M059J (cell line): ENCODE results near the gene APOC1. TPM values are rescaled to one million over a fixed set of nuclear protein-coding genes. Genes with fewer than 3 reads are reported as not detected.
"Not testable (repeated sequence)": the region's sequence is repeated elsewhere in the genome, so short reads cannot be mapped to it uniquely, and the experiment has no call there.

Source experiments
- DNase-seq: peaks from one replicate; pipeline ENCODE4 v3.0.0-alpha.2; 2012; ENCODE audit warnings: low read depth
- total RNA-seq: library from RNA; depleted of rRNA; stranded (reverse); fragments of >200 nt; shearing (Covaris generic); gene quantifications from 2 replicates; pipeline ENCODE4 v1.2.3, GENCODE V29; 2014

APOC1 gene
- total RNA-seq, 1 experiment from 2014 or later: 1.4 TPM

- DNase-seq: no peak
These were observed 1.6 kb upstream of the APOC1 start for GRCh38 chr19:44912854-44913253.

- DNase-seq: not testable (repeated sequence)
These were observed 636 bp upstream of the APOC1 start for GRCh38 chr19:44913512-44914432.

DNA sequence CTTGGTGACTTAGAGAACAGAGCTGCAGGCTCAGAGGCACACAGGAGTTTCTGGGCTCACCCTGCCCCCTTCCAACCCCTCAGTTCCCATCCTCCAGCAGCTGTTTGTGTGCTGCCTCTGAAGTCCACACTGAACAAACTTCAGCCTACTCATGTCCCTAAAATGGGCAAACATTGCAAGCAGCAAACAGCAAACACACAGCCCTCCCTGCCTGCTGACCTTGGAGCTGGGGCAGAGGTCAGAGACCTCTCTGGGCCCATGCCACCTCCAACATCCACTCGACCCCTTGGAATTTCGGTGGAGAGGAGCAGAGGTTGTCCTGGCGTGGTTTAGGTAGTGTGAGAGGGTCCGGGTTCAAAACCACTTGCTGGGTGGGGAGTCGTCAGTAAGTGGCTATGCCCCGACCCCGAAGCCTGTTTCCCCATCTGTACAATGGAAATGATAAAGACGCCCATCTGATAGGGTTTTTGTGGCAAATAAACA is 9.9 kb downstream of the APOC1 start:
- DNase-seq: no peak

DNA sequence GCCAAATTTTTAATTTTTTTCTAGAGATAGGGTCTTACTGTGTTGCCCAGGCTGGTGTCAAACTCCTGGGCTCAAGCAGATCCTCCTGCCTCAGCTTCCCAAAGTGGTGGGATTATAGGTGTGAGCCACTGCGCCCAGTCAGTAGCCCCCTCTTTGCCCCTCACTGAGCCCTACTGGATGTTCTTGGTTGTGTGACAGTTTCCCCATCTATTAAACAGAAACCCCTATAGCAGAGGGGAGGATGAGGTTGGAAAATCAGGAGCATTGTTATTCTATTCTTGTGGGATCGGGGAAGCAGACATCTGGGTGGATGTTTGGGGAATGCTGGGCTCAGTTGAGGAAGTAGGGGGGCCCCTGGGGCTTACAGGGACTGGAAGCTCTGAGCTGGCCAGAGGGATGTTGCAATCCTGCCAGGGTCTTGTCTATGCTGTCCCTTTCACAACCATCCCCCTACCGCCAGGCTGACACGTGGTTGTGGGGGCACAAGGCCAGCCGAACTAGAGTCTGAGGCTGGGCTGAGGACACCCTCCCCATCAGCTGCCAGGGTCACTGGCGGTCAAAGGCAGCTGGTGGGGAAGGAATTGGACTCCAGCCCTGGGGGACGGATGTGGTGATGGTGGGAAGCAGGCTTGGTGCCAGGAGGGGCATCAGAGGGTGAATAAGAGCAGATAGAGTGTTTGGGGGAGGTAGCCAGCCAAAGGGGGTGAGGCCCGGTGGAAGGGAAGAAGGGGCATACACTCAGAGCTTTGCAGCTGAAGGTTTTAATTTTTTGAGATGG is 10.9 kb downstream of the APOC1 start:
- DNase-seq: peak; percentile 43

DNA sequence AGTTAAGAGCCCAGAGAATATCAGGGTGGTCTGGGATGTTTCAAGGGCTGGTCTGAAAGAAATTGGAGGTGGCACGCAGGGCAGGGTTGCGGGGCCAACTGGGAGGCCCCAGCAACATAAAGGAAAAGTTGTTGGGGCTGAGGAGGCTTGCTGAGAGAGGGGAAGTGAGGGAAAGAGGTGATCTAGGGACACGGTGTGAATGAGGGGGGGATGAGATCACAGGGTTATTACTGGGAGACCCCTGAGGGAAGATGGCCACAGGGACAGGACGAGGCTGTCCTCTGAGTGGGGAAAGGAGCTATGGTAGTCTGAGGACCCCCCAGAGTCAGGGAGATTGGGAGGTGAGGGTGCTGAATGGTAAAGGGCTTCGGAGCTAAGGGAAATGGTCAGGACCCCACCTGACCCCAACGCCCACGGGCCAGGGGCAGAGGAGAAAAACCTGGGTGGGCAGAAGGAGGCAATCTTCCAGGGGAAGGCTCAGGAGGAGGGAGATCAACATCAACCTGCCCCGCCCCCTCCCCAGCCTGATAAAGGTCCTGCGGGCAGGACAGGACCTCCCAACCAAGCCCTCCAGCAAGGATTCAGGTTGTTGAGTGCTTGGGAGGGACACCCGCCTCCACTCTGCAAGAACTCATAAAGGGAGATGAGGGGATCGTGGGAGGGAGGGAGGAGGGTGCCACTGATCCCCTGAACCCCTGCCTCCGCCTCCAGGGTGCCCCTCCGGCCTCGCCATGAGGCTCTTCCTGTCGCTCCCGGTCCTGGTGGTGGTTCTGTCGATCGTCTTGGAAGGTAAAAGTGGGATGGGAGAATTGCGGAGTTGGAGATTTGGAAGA is 12.1 kb downstream of the APOC1 start:
- not testable (repeated sequence) for DNase-seq

GRCh38 chr19:44927746-44928145 is 13.3 kb downstream of the APOC1 start:
- peak; percentile 65 for DNase-seq

DNA sequence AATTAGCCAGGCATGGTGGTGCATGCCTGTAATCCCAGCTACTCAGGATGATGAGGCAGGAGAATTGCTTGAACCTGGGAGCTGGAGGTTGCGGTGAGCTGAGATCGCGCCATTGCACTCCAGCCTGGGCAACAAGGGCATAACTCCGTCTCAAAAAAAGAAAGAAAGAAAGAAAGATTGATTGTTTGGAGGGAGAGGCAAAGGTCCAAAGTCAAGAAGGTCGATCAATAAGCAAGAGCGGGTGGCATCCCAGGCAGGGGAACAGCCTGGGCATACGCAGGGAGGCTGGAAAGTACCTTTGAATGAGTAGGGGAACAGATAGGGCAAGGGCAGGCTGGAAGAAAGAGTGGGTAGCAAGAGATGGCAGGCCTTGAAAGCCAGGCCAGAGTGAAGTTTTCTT is 15.7 kb downstream of the APOC1 start:
- DNase-seq: no peak

GRCh38 chr19:44931541-44931940 is 17.1 kb downstream of the APOC1 start:
- DNase-seq: no peak

- DNase-seq: no peak
These were observed 25.3 kb downstream of the APOC1 start for GRCh38 chr19:44939668-44940067.

GRCh38 chr19:44942067-44942571 is 27.7 kb downstream of the APOC1 start, which contains the start of gene APOC4:
TSS of gene APOC4 (plus strand) at chr19:44942237. CDS start at chr19:44942278, 41 bp downstream.
- DNase-seq: no peak

DNA sequence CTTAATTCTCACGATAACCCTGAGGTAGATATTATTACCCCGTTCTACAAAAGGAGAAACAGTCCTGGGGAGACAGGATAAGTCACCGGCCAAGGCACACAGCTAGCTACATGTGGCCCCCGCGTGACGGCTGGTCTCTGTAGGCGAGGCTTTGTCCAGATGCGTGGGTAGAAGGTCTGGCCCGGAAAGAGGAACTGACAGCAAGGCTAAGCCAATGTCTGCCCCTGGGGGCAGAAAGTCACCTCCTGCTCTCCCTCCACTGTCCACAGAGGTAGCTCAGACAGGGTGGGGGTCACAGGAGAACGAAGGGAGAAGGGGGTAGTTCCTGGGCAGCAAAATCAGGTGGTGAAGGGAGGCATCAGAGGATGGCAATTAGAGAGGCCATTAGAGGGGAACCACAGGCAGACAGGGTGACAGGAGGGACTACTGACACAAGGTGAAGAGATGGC is 29.4 kb downstream of the APOC1 start:
- no peak for DNase-seq

- DNase-seq: no peak
These were observed 32.7 kb downstream of the APOC1 start for GRCh38 chr19:44947041-44947581.

DNA sequence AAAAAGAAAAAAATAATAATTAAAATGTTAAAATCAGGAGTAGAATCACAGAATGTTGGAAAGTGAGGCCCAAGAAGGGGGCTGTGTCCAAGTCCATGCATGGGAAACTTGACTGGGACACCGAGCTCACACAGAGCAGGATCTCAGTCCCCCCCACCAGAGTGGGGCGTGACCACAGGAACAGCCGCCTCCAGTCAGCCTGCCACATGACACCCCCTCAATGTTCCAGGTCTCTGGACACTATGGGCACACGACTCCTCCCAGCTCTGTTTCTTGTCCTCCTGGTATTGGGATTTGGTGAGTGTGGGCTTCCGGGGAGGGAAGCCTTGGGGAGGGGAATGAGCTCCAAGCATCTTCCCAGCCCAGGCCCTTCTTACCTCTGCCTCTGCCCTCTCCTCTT is 33.8 kb downstream of the APOC1 start:
- no peak for DNase-seq

GRCh38 chr19:44948763-44949374 is 34.5 kb downstream of the APOC1 start:
- DNase-seq: no peak

GRCh38 chr19:44949550-44949949 is 35.1 kb downstream of the APOC1 start:
- DNase-seq: no peak

GRCh38 chr19:44951179-44952159 is 37.1 kb downstream of the APOC1 start:
- peak; percentile 76 for DNase-seq

- no peak for DNase-seq
These were observed 39.9 kb downstream of the APOC1 start for GRCh38 chr19:44954278-44954648.

- peak; percentile 94 for DNase-seq
These were observed 40.5 kb downstream of the APOC1 start, which contains the start of gene CLPTM1 for GRCh38 chr19:44954649-44955504. TSS of gene CLPTM1 (plus strand) at chr19:44955380. CDS start at chr19:44955396, 16 bp downstream.
